GM23338 (cell line): ENCODE results near the gene DDX18.

ENCODE experiments used
- EZH2 ChIP-seq: fragments of 200-600 bp; sonication (generic); IDR thresholded peaks from one replicate; pipeline ENCODE4 v1.8.0; 2017; ENCODE audit warnings: antibody characterized with exemption, mild to moderate bottlenecking, low read depth; ENCODE audit not compliant: unreplicated experiment
- EZH2phosphoT487 ChIP-seq: fragments of 200-600 bp; sonication (generic); IDR thresholded peaks from one replicate; pipeline ENCODE4 v1.8.1; 2018; ENCODE audit warnings: antibody characterized with exemption; ENCODE audit not compliant: unreplicated experiment
- JUNB ChIP-seq: IDR thresholded peaks from one replicate; pipeline ENCODE4 v1.6.1; 2016; ENCODE audit warnings: antibody characterized with exemption; ENCODE audit not compliant: unreplicated experiment
- NANOG ChIP-seq: IDR thresholded peaks from 2 replicates; pipeline ENCODE4 v1.6.1; 2016; ENCODE audit warnings: antibody characterized with exemption, borderline replicate concordance
- POLR2AphosphoS5 ChIP-seq: IDR thresholded peaks from 2 replicates; pipeline ENCODE4 v1.6.1; 2016; ENCODE audit warnings: antibody characterized with exemption, low read depth
- TF ChIP-seq, protein P1 (sequence below): IDR thresholded peaks from one replicate; pipeline ENCODE4 v1.6.1; 2018; ENCODE audit warnings: antibody characterized with exemption; ENCODE audit not compliant: unreplicated experiment
- TF ChIP-seq, protein P2 (sequence below), 2 experiments: fragments of 200-600 bp in 1 of 2; sonication (generic) in 1 of 2; conservative IDR thresholded peaks; 2 replicates each; pipeline versions ENCODE4 v1.5.1 to v1.6.1; 2016 to 2017; ENCODE audit warnings: antibody characterized with exemption in 2 of 2, low read depth in 2 of 2, mild to moderate bottlenecking in 2 of 2, moderate library complexity in 1 of 2

DNA sequence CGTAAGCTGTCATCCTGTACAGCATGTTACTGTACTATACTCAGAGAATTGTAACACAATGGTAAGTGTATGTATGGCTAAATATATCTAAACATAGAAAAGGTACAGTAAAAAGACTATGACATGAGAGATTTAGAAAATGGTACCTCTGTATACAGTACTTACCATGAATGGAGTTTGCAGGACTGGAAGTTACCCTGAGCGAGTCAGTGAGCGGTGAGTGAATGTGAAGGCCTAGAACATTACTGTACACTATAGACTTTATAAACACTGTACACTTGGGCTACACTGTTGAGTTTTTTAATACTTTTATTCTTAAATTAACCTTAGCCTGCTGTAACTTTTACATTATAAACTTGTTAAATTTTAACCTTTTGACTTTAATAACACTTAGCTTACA is 1.5 kb downstream of the DDX18 start:
- TF ChIP-seq EZH2: no peak
- TF ChIP-seq, protein P1, sequence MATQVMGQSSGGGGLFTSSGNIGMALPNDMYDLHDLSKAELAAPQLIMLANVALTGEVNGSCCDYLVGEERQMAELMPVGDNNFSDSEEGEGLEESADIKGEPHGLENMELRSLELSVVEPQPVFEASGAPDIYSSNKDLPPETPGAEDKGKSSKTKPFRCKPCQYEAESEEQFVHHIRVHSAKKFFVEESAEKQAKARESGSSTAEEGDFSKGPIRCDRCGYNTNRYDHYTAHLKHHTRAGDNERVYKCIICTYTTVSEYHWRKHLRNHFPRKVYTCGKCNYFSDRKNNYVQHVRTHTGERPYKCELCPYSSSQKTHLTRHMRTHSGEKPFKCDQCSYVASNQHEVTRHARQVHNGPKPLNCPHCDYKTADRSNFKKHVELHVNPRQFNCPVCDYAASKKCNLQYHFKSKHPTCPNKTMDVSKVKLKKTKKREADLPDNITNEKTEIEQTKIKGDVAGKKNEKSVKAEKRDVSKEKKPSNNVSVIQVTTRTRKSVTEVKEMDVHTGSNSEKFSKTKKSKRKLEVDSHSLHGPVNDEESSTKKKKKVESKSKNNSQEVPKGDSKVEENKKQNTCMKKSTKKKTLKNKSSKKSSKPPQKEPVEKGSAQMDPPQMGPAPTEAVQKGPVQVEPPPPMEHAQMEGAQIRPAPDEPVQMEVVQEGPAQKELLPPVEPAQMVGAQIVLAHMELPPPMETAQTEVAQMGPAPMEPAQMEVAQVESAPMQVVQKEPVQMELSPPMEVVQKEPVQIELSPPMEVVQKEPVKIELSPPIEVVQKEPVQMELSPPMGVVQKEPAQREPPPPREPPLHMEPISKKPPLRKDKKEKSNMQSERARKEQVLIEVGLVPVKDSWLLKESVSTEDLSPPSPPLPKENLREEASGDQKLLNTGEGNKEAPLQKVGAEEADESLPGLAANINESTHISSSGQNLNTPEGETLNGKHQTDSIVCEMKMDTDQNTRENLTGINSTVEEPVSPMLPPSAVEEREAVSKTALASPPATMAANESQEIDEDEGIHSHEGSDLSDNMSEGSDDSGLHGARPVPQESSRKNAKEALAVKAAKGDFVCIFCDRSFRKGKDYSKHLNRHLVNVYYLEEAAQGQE: no peak
- TF ChIP-seq EZH2phosphoT487: no peak
- no peak for TF ChIP-seq JUNB
- TF ChIP-seq, protein P2, sequence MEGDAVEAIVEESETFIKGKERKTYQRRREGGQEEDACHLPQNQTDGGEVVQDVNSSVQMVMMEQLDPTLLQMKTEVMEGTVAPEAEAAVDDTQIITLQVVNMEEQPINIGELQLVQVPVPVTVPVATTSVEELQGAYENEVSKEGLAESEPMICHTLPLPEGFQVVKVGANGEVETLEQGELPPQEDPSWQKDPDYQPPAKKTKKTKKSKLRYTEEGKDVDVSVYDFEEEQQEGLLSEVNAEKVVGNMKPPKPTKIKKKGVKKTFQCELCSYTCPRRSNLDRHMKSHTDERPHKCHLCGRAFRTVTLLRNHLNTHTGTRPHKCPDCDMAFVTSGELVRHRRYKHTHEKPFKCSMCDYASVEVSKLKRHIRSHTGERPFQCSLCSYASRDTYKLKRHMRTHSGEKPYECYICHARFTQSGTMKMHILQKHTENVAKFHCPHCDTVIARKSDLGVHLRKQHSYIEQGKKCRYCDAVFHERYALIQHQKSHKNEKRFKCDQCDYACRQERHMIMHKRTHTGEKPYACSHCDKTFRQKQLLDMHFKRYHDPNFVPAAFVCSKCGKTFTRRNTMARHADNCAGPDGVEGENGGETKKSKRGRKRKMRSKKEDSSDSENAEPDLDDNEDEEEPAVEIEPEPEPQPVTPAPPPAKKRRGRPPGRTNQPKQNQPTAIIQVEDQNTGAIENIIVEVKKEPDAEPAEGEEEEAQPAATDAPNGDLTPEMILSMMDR (conservative IDR thresholded peaks at IDR 0.05; ENCODE audit: low read depth in 2 of 2): no peak
- TF ChIP-seq NANOG: no peak
- no peak for TF ChIP-seq POLR2AphosphoS5
